OCI-LY1 (cell line): Measurements from ENCODE around the gene PNMA6A.
"Not testable (repeated sequence)": the region's sequence is repeated elsewhere in the genome, so short reads cannot be mapped to it uniquely, and the experiment has no call there.

ENCODE experiments used
- H2AFZ ChIP-seq: fragments of 200-600 bp; sonication (generic), shearing (Covaris generic); 2 replicates; pipeline ENCODE4 v1.6.0; 2014; ENCODE audit warnings: antibody characterized with exemption, mild to moderate bottlenecking, low read length
- H3F3A ChIP-seq: fragments of 200-600 bp; sonication (generic), shearing (Covaris generic); 2 replicates; pipeline ENCODE4 v1.6.0; 2014; ENCODE audit warnings: mild to moderate bottlenecking, antibody characterized with exemption, low read length, moderate library complexity; ENCODE audit not compliant: insufficient read depth
- H3K27ac ChIP-seq: fragments of 200-600 bp; sonication (generic); 2 replicates; pipeline ENCODE4 v1.5.1; 2014; ENCODE audit warnings: low read length, mixed run types, mild to moderate bottlenecking, low read depth; ENCODE audit not compliant: poor library complexity, severe bottlenecking
- H3K27me3 ChIP-seq: fragments of 200-600 bp; sonication (generic); 2 replicates; pipeline ENCODE4 v1.6.0; 2014; ENCODE audit warnings: antibody characterized with exemption, mild to moderate bottlenecking, low read length, moderate library complexity; ENCODE audit not compliant: insufficient read depth
- H3K36me3 ChIP-seq: fragments of 200-600 bp; sonication (generic); 2 replicates; pipeline ENCODE4 v1.6.1; 2014; ENCODE audit warnings: mild to moderate bottlenecking, antibody characterized with exemption, low read length, moderate library complexity, mixed read lengths; ENCODE audit not compliant: insufficient read depth
- H3K4me1 ChIP-seq: fragments of 200-600 bp; sonication (generic); 2 replicates; pipeline ENCODE4 v1.5.1; 2014; ENCODE audit warnings: mild to moderate bottlenecking, low read length, moderate library complexity; ENCODE audit not compliant: insufficient read depth, severe bottlenecking
- H3K4me2 ChIP-seq: fragments of 200-600 bp; sonication (generic), shearing (Covaris generic); 2 replicates; pipeline ENCODE4 v1.6.1; 2014; ENCODE audit warnings: low read length
- H3K4me3 ChIP-seq: fragments of 200-600 bp; sonication (generic); 2 replicates; pipeline ENCODE4 v1.5.1; 2014; ENCODE audit warnings: low read length, low read depth, mild to moderate bottlenecking, mixed read lengths; ENCODE audit not compliant: poor library complexity, severe bottlenecking
- H3K79me2 ChIP-seq: fragments of 200-600 bp; shearing (Covaris generic); 2 replicates; pipeline ENCODE4 v1.6.1; 2016; ENCODE audit warnings: mixed run types, low read length, mixed read lengths; ENCODE audit not compliant: insufficient read depth
- H3K9ac ChIP-seq: fragments of 200-600 bp; sonication (generic), shearing (Covaris generic); 2 replicates; pipeline ENCODE4 v1.6.1; 2014; ENCODE audit warnings: mild to moderate bottlenecking, low read length, mixed read lengths
- H3K9me2 ChIP-seq: fragments of 200-600 bp; sonication (generic), shearing (Covaris generic); 2 replicates; pipeline ENCODE4 v1.6.1; 2014; ENCODE audit warnings: low read depth, mild to moderate bottlenecking, low read length, mixed read lengths
- H3K9me3 ChIP-seq: fragments of 200-600 bp; shearing (Covaris generic); 2 replicates; pipeline ENCODE4 v1.6.1; 2014; ENCODE audit warnings: low read length, mixed read lengths
- H4K20me1 ChIP-seq: fragments of 200-600 bp; sonication (generic), shearing (Covaris generic); 2 replicates; pipeline ENCODE4 v1.6.0; 2016; ENCODE audit warnings: mild to moderate bottlenecking, low read length; ENCODE audit not compliant: insufficient read depth
- EZH2 ChIP-seq: fragments of 200-600 bp; sonication (generic), shearing (Covaris generic); IDR thresholded peaks from 2 replicates; pipeline ENCODE4 v1.8.0; 2017; ENCODE audit warnings: borderline replicate concordance, mixed run types, mild to moderate bottlenecking, antibody characterized with exemption, low read length, moderate library complexity, mixed read lengths
- TF ChIP-seq, protein P1 (sequence below): fragments of 200-600 bp; sonication (generic), shearing (Covaris generic); IDR thresholded peaks from 2 replicates; pipeline ENCODE4 v1.5.1; 2017; ENCODE audit warnings: mild to moderate bottlenecking, antibody characterized with exemption, low read length, moderate library complexity, mixed read lengths

PNMA6A gene

DNA sequence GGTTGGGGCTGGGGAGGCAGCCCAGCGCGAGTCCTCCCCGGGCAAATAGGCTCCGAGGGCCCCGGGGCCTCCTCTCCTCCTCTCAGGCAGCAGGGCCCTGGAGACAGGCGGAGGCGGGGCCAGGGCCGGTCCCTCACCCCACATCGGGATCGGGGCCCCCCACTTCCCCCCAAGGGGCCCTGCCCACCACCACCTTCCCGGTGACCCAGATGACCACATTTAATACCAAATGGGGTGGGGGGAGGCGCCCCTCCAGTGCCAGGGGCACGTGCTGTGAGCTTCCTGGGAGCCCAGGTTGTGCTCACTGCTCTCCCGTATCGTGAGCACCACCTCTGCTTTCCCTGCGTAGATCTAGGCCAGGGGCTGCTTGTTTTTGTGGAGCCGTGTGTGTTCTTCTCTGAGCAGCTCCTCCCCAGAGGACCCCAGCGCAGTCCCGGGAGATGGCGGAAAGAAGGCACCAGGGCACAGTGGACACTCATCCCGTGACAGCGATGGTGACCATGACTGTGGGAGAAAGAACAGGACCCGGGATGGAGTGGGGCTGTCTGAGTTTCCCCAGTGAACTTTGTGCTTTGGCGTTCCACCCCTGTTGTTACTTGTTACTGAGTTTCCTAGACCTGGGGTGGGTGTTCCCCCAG lies 2.1 kb downstream of the PNMA6A start:
- Histone ChIP-seq H3K9me2 (no peaks in the 10 kb centered on the region), H3K27ac (no peak overlapping the region), H2AFZ (no peak overlapping the region), H3K36me3 (no peaks in the 10 kb centered on the region), H3K79me2 (no peaks in the 10 kb centered on the region), H3K4me2 (no peak overlapping the region), H3F3A (no peaks in the 10 kb centered on the region), H3K4me1 (no peaks in the 10 kb centered on the region), H3K9ac (no peak overlapping the region), H3K9me3 (no peaks in the 10 kb centered on the region), H4K20me1 (no peaks in the 10 kb centered on the region), H3K4me3 (no peak overlapping the region), H3K27me3 (no peaks in the 10 kb centered on the region)
- TF ChIP-seq EZH2: no peak
- TF ChIP-seq, protein P1, sequence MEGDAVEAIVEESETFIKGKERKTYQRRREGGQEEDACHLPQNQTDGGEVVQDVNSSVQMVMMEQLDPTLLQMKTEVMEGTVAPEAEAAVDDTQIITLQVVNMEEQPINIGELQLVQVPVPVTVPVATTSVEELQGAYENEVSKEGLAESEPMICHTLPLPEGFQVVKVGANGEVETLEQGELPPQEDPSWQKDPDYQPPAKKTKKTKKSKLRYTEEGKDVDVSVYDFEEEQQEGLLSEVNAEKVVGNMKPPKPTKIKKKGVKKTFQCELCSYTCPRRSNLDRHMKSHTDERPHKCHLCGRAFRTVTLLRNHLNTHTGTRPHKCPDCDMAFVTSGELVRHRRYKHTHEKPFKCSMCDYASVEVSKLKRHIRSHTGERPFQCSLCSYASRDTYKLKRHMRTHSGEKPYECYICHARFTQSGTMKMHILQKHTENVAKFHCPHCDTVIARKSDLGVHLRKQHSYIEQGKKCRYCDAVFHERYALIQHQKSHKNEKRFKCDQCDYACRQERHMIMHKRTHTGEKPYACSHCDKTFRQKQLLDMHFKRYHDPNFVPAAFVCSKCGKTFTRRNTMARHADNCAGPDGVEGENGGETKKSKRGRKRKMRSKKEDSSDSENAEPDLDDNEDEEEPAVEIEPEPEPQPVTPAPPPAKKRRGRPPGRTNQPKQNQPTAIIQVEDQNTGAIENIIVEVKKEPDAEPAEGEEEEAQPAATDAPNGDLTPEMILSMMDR: no peak

DNA sequence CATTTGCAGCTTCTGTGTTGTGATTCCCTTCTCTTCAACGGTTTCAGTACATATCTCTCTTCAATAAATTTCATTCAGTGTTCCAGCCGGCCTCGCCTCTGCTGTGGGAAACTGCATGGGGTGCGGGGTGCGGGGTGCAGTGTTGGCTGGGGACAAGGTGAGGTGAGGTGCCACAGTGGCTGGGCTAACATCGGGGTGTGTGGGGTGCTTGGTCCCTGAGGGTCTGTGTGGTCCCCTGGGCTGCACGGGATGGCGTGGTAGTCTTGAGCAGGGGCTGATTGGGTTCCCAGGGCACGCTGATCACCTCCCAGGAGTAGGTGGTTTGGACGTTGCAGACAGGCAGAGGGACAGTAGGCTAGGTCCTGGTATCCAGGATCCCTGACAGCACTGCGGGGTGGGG lies 2.7 kb downstream of the PNMA6A start:
- Histone ChIP-seq H4K20me1 (no peaks in the 10 kb centered on the region), H3K9ac (no peak overlapping the region), H3K79me2 (no peaks in the 10 kb centered on the region), H3K4me1 (no peaks in the 10 kb centered on the region), H3K27ac (no peak overlapping the region), H3K9me2 (no peaks in the 10 kb centered on the region), H3K4me3 (no peak overlapping the region), H3K36me3 (no peaks in the 10 kb centered on the region), H3K9me3 (no peaks in the 10 kb centered on the region), H3K4me2 (no peak overlapping the region), H3K27me3 (no peaks in the 10 kb centered on the region), H2AFZ (no peak overlapping the region), H3F3A (no peaks in the 10 kb centered on the region)
- no peak for TF ChIP-seq EZH2
- TF ChIP-seq, protein P1: no peak

DNA sequence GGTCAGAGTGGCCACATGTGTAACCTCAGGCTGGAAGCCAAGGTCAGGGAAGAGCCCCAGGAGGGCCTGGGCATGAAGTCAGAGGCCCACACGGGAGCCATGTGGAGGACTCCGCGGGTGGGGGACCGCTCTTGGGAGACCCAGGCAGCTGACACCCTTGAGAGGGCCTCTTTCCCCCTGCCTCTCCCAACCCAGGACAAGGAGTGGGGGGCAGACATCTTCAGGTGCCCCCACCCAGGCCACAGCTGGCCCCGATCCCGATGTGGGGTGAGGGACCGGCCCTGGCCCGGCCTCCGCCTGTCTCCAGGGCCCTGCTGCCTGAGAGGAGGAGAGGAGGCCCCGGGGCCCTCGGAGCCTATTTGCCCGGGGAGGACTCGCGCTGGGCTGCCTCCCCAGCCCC lies 3.1 kb downstream of the PNMA6A start:
- TF ChIP-seq, protein P1: no peak
- TF ChIP-seq EZH2: no peak
- H3F3A ChIP-seq: no peaks in the 10 kb centered on the region
- H3K9me2 ChIP-seq: no peaks in the 10 kb centered on the region
- no peak overlapping the region for H3K4me3 ChIP-seq
- no peaks in the 10 kb centered on the region for H4K20me1 ChIP-seq
- H3K27ac ChIP-seq: no peak overlapping the region
- no peaks in the 10 kb centered on the region for H3K27me3 ChIP-seq
- H3K79me2 ChIP-seq: no peaks in the 10 kb centered on the region
- no peak overlapping the region for H2AFZ ChIP-seq
- no peaks in the 10 kb centered on the region for H3K36me3 ChIP-seq
- H3K9ac ChIP-seq: no peak overlapping the region
- H3K4me2 ChIP-seq: no peak overlapping the region
- H3K9me3 ChIP-seq: no peaks in the 10 kb centered on the region
- no peaks in the 10 kb centered on the region for H3K4me1 ChIP-seq

DNA sequence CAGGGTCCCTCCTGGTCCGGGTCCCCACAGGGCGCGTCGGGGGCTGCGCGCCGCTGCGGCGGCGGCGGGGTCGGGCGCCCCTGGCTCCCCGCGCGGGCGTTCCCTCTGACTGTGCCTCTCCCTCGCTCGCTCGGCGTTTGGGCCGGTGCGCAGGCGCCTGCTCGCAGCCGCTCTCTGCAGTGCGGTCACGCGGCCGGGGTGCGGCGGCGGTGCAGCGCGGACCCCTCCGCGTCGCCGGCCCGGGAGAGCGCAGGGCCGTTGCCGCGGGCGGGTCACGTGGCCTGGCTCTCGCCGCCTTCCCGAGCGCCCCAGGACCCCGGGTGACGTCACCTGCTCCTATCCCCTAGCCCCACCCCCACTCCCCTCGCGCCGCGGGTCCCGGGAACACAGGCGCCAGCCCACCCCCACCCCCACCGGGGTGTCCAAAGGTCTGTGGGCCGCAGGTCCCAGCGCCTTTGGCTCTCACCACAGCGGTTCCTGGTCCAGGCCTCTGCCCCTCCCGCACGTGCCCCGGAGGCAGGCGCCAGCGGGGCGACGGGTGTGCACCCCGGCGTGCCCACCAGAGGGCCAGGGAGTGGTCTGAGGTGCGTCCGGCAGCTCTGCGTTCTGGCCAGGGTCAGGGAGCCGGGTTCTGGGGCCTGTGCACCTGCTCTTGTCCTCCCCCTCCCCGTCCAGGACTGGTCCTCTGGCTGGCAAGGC lies 5.3 kb downstream of the PNMA6A start:
- H3F3A ChIP-seq, H3K4me1 ChIP-seq, H3K9me2 ChIP-seq, H3K36me3 ChIP-seq, H2AFZ ChIP-seq, H3K27me3 ChIP-seq, H3K4me2 ChIP-seq, H3K9ac ChIP-seq, H3K27ac ChIP-seq, H3K79me2 ChIP-seq, H3K4me3 ChIP-seq, H3K9me3 ChIP-seq, H4K20me1 ChIP-seq: not testable (repeated sequence)

DNA sequence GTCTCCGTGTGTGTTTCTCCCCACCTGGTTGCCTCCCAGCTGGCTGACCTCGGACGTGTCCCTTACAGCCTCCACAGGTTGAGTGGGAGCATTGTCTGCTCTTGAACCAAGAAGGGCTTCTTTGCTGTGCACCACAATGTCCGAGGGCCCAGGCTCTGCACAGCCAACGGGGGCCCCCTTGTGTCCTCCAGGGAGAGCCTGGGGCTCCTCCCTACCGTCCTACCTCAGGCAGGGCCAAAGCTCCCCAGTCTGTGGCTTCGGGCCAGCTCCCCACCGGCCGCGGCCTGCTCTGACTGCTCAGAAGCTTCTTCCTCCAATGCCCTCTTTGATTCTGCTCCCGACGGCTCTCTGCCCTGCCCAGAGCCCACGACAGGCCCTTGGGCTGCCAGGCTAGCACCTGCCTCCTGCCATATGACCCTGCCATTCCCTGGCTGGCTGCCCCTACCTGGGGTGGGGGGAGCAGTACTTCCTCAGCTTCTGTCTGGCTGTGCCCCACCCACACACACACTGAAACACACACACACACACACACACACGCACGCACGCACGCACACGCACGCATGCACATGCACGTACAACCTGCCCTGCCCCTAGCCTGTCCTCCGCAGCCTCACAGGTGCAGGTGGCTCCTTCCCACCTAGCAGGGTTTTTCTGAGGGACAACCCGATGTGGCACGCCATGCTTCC lies 11.1 kb downstream of the PNMA6A start:
- not testable (repeated sequence) for H3K9me3 ChIP-seq, H3F3A ChIP-seq, H3K9ac ChIP-seq, H2AFZ ChIP-seq, H3K4me1 ChIP-seq, H3K79me2 ChIP-seq, H3K36me3 ChIP-seq, H3K9me2 ChIP-seq, H3K27me3 ChIP-seq, H3K4me3 ChIP-seq, H3K4me2 ChIP-seq, H4K20me1 ChIP-seq, H3K27ac ChIP-seq
